Mucosa of stomach (tissue), 1 donor: ENCODE results near the gene KCNJ4.
A peak's percentile ranks its signal among the peaks of the same experiment; 100 is the strongest.

Experiments used
- H3K27me3 ChIP-seq: one replicate; pipeline ENCODE4 v1.7.0; 2013; ENCODE audit warnings: mild to moderate bottlenecking, low read length; ENCODE audit not compliant: control insufficient read depth, insufficient read depth
- H3K36me3 ChIP-seq: one replicate; pipeline ENCODE4 v1.7.0; 2013; ENCODE audit warnings: low read length; ENCODE audit not compliant: control insufficient read depth, insufficient read depth
- H3K4me1 ChIP-seq: one replicate; pipeline ENCODE4 v1.7.0; 2013; ENCODE audit warnings: mild to moderate bottlenecking, low read length; ENCODE audit not compliant: control insufficient read depth, insufficient read depth
- H3K4me3 ChIP-seq: one replicate; pipeline ENCODE4 v1.7.0; 2013; ENCODE audit warnings: low read length
- H3K9ac ChIP-seq: one replicate; pipeline ENCODE4 v1.7.0; 2013; ENCODE audit warnings: mild to moderate bottlenecking, low read length, moderate library complexity
- H3K9me3 ChIP-seq: one replicate; pipeline ENCODE4 v1.7.0; 2013; ENCODE audit warnings: mild to moderate bottlenecking, low read length, moderate library complexity; ENCODE audit not compliant: control insufficient read depth
- donor health status: Pancreatic carcinoma.

KCNJ4 gene

DNA sequence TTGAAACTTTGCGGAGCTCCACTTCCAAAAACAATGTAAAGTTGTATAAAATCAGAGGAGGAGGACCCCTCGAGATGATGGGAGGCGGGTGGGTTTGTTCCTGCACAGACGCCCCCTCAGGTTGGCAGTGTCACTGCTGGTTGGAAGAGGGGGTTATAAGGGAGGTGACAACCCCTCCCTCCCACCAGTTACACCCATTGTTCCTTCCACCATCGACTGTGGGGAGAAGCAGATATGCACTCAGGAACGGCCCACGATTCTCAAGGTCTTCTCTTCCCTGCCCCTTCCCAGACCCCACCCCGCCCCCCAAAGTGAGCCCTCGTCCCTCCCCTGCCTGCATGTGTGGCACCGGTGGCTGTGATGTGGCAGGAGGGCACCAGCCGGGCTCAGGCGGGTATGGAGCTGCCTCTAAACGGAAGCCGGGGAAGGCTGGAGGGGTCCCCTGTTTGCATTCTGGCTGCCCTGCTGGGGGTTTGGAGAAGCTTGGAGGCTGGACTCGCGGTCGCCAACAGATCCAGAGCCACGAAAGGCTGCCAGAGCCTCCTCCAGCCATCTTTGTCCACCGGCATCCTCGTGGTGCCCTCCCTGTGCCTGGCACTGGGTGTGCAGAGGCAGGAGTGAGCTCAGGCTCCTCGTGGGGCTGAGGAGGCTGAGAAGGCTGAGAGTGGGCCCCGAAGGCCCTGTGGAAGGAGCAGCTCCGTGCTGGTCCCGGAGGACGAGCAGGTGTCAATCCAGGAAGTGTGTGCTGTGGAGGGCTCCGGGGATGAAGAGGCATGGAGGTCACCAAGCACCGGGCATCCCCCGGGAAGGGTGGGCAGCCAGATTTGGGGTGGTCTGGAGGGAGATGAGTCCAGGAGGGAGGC is 13.7 kb upstream of the KCNJ4 start:
- Histone ChIP-seq H3K36me3 (no peaks in the 10 kb centered on the region), H3K4me1 (peaks cover 15% of the 10 kb centered on the region), H3K27me3 (peaks cover 9% of the 10 kb centered on the region), H3K4me3 (peak overlapping the region; percentile 87), H3K9me3 (no peaks in the 10 kb centered on the region), H3K9ac (peak overlapping the region; percentile 81)

DNA sequence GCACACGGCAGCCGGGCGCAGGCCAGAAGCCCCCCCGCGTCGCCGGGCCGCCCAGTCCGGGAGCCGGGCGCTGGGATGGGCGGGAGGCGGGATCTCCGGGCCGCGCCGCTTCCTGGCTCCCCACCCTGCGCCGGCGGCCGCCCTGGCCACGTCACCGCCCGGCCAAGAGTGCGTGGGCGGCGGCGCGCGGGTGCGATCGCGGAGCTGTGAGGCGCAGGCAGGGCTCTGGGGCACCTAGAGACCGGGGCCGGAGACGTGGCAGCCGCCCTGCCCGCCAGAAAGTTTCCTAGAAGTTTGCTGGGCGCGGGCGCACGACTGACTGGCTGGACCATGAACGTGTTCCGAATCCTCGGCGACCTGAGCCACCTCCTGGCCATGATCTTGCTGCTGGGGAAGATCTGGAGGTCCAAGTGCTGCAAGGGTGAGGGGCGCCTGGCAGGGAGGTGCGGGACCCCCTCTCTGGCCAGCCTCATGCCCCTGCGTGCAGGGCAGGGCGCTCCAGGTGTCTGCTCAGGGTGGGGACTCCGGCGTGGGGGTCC is 13.0 kb upstream of the KCNJ4 start, which contains the start of gene KDELR3:
Gene KDELR3, plus strand, starts transcription at position 193 of the 539 bp plus-strand sequence. Its CDS starts 138 bp downstream, at position 331.
- peaks cover 15% of the 10 kb centered on the region for H3K4me1 ChIP-seq
- H3K9me3 ChIP-seq, result no peaks in the 10 kb centered on the region
- H3K4me3 ChIP-seq, result peak within 1 kb of the TSS; percentile 87
- H3K36me3 ChIP-seq, result no peaks in the 10 kb centered on the region
- H3K9ac ChIP-seq, result peak within 1 kb of the TSS; percentile 81
- H3K27me3 ChIP-seq, result peaks cover 13% of the 10 kb centered on the region

DNA sequence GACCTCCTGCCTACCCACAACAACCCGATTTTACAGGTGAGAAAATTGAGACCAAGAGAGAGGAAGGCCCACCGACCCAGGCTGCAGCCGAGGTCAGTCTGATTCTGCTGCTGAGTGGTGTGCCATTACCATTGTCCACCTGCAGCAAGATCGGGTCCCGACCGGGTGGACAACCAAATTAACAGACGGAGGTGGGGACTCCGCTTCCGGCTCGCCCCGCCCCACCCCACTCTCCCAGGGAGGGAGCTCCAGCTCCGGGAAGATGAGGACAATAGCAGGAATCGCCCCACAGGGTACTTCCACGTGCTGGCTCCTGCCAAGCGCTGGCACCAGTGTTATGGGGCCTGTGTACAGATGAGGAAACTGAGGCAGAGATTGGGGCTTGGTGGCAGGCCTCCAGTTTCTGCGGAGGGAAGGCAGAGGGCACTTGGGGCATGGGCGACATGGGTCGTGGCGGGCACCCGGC is 12.5 kb upstream of the KCNJ4 start:
- Histone ChIP-seq H3K36me3 (no peaks in the 10 kb centered on the region), H3K4me3 (peak overlapping the region; percentile 65), H3K27me3 (peaks cover 15% of the 10 kb centered on the region), H3K9ac (peak overlapping the region; percentile 70), H3K4me1 (peaks cover 15% of the 10 kb centered on the region), H3K9me3 (no peaks in the 10 kb centered on the region)

DNA sequence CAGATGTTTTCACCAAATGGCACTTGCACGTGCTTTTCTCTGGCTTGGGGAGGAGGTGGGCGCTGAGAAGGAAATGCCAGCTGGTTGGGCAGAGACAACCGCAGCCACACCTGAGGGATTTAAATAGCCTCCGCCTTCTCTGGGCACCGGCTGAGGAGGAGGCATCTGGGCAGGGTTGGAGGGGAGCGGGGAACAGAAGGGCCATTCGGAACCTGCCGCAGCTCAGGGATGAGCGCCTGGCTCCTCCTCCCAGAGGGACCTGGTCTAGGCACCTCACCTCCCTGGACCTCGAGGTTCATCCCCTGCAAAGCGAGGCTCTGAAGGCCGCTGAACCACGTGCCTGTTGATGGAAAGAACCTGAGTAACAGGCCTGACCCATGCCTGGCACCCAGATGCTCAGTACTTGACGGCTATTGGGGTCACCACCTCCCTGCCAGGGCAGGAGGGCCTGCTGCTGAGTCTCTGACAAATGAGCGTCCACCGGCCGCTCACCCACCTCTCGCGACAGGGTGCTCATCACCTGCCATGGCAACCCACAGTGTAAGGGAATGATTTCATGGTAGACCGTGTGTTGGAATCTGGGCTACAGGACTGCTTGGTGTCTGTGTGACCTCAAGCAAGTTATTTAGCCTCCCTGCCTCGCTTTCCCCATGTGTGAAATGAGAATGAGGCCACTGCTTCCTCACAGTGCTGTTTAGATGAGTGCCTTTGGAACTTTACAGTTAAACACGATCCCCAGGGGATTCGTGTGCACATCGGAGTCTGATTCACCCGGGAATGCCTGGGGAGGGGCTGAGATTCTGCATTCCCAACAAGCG is 10.9 kb upstream of the KCNJ4 start:
- H3K27me3 ChIP-seq, result peaks cover 31% of the 10 kb centered on the region
- H3K9me3 ChIP-seq, result no peaks in the 10 kb centered on the region
- H3K9ac ChIP-seq, result no peak overlapping the region
- H3K4me1 ChIP-seq, result peaks cover 15% of the 10 kb centered on the region
- H3K4me3 ChIP-seq, result no peak overlapping the region
- H3K36me3 ChIP-seq, result no peaks in the 10 kb centered on the region

DNA sequence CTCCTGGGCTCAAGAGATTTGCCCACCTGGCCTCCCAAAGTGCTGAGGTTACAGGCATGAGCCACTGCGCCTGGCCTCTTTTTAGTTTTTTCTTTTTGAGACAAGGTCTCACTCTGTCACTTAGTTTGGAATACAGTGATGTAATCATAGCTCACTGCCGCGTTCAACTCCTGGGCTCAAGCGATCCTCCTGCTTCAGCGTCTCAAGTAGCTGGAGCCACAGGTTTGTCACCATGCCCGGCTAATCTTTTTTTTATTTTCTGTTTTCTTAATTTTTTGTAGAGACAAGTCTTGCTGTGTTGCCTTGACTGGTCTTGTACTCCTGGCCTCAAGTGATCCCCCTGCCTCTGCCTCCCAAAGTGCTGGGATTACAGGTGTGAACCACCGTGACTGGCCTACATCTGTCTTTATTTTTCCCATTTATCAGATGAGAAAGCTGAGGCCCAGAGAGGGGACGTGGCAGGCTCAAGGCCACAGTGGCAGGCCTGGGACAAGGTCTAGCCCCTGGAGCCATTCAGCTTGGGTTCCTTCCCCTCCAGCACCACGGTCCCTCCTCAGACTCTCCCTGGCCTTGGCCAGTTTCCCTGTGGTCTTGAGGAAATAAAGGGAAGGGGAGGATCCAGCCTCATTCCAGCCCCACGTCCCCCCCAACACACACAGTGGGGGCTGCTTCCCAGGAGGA is 10.1 kb upstream of the KCNJ4 start:
- no peaks in the 10 kb centered on the region for H3K9me3 ChIP-seq
- H3K4me3 ChIP-seq, result no peak overlapping the region
- H3K4me1 ChIP-seq, result peaks cover 15% of the 10 kb centered on the region
- no peaks in the 10 kb centered on the region for H3K36me3 ChIP-seq
- H3K9ac ChIP-seq, result no peak overlapping the region
- peaks cover 39% of the 10 kb centered on the region for H3K27me3 ChIP-seq

DNA sequence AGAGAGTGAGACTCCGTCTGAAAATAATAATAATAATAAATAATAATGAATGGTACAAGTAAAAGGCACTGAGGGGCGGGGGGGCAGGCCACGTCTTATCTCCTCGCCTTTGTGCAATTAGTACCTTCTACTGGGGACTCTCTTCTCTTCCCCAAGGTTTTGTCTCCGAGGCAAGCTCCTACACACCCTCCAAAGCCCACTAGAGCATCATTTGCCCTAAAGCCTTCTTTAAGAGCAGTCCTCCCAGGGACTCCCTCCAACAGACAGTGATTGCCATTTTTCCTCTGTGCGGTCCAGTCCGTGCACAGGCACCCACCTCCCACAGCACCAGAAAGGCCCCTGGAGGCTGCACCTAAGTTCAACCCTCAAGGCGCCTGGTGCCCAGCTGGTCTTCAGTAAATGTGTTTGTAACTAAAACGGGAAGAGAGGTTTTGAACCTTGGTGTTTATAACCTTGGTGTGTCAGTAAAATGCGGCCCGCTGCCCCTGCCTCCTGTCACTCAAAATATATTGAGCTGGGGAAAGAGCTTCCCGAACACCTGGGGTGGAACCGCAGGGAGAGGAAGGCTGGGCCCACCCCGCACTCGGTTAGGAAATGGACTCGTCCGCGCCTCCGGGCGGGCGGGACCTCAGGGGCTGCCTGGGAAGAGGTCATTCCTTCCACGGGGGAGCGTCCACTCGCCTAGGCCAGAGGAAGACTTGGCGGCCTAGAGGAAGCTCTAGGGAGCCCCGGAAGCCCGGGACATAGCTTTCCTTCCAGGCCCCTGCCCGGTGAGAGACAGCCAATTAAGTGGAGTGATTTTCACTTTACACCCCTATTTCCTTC is 8.2 kb upstream of the KCNJ4 start:
- no peak overlapping the region for H3K4me3 ChIP-seq
- H3K9ac ChIP-seq, result no peak overlapping the region
- peaks cover 56% of the 10 kb centered on the region for H3K27me3 ChIP-seq
- H3K36me3 ChIP-seq, result no peaks in the 10 kb centered on the region
- peaks cover 9% of the 10 kb centered on the region for H3K4me1 ChIP-seq
- H3K9me3 ChIP-seq, result no peaks in the 10 kb centered on the region

DNA sequence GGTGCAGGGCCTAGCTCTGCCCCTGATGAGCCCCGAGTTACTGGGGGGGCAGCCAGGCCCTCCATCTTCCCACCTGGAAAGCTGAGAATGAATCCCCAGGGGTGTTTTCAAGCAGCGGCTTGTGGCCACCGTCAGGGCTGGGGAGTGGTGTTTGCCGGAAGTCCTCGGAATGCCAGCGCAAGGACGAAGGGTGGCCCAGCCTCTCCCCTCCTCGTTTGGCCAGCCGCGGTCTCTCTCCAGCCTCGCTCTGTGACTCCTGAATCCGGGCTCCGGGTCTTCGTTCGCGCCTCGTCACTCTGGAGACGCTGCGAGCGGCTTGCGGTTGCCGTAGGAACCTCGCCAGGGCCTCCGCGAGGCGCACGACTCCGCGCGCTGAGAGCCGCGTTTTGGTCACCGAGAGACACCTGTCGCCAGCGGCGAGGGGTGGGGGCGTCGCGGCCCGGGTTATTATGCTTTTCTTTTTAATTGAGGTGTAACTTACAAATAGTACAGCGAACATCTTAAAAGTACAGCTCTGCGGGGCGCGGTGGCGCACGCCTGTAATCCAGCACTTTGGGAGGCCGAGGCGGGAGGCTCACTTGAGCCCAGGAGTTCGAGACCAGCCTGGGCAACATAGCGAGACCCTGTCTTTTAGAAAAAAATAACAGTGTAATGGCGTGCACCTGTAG is 6.5 kb upstream of the KCNJ4 start:
- Histone ChIP-seq H3K4me3 (no peak overlapping the region), H3K9ac (no peak overlapping the region), H3K9me3 (no peaks in the 10 kb centered on the region), H3K27me3 (peaks cover 69% of the 10 kb centered on the region), H3K4me1 (no peaks in the 10 kb centered on the region), H3K36me3 (no peaks in the 10 kb centered on the region)

DNA sequence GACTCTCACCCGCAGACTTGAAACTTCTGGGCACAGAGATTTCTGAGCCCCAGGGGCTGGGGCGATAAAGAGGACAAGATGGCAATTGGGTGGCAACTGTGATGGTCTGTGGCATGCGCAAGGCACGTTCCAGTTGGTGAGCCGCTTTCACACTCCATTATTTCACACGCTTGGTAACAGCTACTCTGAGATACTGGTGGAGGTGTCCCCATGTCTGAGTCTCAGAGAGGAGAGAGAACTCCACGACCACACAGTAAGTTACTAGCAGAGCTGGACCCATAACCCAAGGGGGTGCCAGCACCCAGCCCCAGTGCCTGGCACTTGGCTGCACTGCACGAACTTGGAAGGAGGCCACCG is 6.0 kb upstream of the KCNJ4 start:
- Histone ChIP-seq H3K27me3 (peaks cover 74% of the 10 kb centered on the region), H3K9ac (no peak overlapping the region), H3K4me1 (no peaks in the 10 kb centered on the region), H3K9me3 (no peaks in the 10 kb centered on the region), H3K36me3 (no peaks in the 10 kb centered on the region), H3K4me3 (no peak overlapping the region)

DNA sequence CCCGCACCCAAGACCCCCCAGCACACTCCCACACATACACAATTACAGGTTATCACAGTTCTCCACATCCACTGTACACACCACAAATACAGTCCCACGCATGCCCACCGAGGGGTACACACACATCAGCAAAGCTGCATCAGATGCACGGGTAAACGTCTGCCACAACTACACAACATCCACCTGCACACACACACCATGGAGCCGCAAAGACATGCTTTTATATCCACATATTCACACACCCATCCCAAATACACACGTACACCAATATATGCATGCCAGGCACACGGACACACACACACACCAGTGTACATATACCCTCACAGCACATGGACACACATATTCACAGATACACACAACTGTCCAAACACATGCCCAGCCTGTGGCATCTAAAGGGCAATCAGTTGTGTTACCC is 5.4 kb upstream of the KCNJ4 start:
- Histone ChIP-seq H3K27me3 (peaks cover 80% of the 10 kb centered on the region), H3K4me1 (no peaks in the 10 kb centered on the region), H3K4me3 (no peak overlapping the region), H3K9me3 (no peaks in the 10 kb centered on the region), H3K9ac (no peak overlapping the region), H3K36me3 (no peaks in the 10 kb centered on the region)

DNA sequence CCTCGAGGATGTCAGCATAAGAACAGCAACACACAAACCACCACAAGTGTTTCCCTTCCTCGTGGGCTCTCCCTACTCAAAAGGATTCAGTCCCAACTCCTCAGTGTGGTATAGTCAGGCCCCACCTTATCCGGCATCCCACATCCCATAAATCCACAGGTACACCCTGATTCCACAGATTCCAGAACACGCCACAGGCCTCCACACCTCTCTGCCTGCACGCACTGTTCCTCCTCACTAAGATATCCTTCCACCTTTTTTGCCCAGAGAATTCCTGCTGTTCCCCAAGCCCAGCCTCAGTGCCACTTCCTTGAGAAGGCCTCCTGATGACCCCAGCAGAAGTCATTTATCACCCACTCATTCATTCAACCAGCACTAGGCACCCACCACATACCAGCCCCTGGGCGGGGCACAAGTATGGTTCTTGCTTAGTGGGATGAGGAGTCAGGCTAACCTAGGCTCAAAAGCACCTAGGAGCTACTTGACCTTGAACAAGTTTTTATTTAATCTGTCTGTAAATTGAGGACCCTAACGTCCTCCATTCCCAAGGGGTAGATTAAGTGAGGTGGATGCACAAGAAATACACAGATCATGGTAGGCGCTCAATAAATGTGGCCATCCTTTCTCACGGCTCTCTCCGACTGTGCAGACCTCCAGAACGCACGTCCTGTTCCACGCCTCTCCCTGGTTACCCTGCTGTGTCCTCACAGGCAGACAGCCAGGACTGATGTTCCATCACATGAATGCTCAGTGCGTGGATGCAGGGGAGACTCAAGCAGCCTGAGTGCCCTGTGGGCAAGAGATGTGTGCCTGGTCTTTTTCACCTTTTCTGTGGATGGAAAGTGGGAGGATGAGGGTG is 2.1 kb upstream of the KCNJ4 start:
- no peaks in the 10 kb centered on the region for H3K9me3 ChIP-seq
- H3K4me3 ChIP-seq, result no peak overlapping the region
- peaks cover 4% of the 10 kb centered on the region for H3K4me1 ChIP-seq
- H3K36me3 ChIP-seq, result no peaks in the 10 kb centered on the region
- peaks cover 92% of the 10 kb centered on the region for H3K27me3 ChIP-seq
- H3K9ac ChIP-seq, result no peak overlapping the region
